HUES64 (cell line): ENCODE results near the gene GPX5.

ENCODE experiments used
- H3K27ac ChIP-seq: 2 replicates; pipeline ENCODE4 v1.7.0; 2013; ENCODE audit warnings: low read depth, low read length, inconsistent platforms
- H3K27me3 ChIP-seq: 2 replicates; pipeline ENCODE4 v1.6.1; 2013; ENCODE audit warnings: mild to moderate bottlenecking, low read length; ENCODE audit not compliant: insufficient read depth
- H3K36me3 ChIP-seq: 2 replicates; pipeline ENCODE4 v1.6.1; 2013; ENCODE audit warnings: mild to moderate bottlenecking, low read length; ENCODE audit not compliant: insufficient read depth
- H3K4me1 ChIP-seq: 2 replicates; pipeline ENCODE4 v1.6.1; 2013; ENCODE audit warnings: mild to moderate bottlenecking, low read length, moderate library complexity; ENCODE audit not compliant: insufficient read depth
- H3K4me3 ChIP-seq: 2 replicates; pipeline ENCODE4 v1.5.1; 2013; ENCODE audit warnings: mild to moderate bottlenecking, low read length, moderate library complexity
- H3K9ac ChIP-seq: 2 replicates; pipeline ENCODE4 v1.6.1; 2013; ENCODE audit warnings: mild to moderate bottlenecking, low read depth, low read length
- H3K9me3 ChIP-seq: 2 replicates; pipeline ENCODE4 v1.6.1; 2013; ENCODE audit warnings: low read depth, low read length; ENCODE audit not compliant: insufficient read depth
- WGBS: fragments of 150-250, 120-280 bp; methylation state at CpG from one replicate; pipeline ENCODE4 v1.1.7; 2013; ENCODE audit warnings: missing lambda C conversion rate; 5-methylcytosine and 5-hydroxymethylcytosine counted together

The GPX5 gene

GRCh38 chr6:28517964-28518363 lies 7.7 kb upstream of the GPX5 start:
- H3K27me3 ChIP-seq: peaks cover 3% of the 10 kb centered on the region; the same call in 1 of the 2 replicates
- no peaks in the 10 kb centered on the region for H3K4me1 ChIP-seq
- H3K27ac ChIP-seq: no peak overlapping the region
- H3K4me3 ChIP-seq: no peak overlapping the region
- 84% methylated on average over 2 of the region's 2 CpGs for WGBS
- H3K36me3 ChIP-seq: no peaks in the 10 kb centered on the region
- no peak overlapping the region for H3K9ac ChIP-seq
- no peaks in the 10 kb centered on the region for H3K9me3 ChIP-seq

- H3K27me3 ChIP-seq: no peaks in the 10 kb centered on the region
- H3K36me3 ChIP-seq: no peaks in the 10 kb centered on the region
- no peak overlapping the region for H3K4me3 ChIP-seq
- H3K4me1 ChIP-seq: peaks cover 7% of the 10 kb centered on the region; the same call in 1 of the 2 replicates
- no peak overlapping the region for H3K9ac ChIP-seq
- H3K27ac ChIP-seq: no peak overlapping the region
- no peaks in the 10 kb centered on the region for H3K9me3 ChIP-seq
Observed at GRCh38 chr6:28522594-28523240, 3.0 kb upstream of the GPX5 start.

GRCh38 chr6:28523241-28523622 lies 2.4 kb upstream of the GPX5 start:
- H3K27me3 ChIP-seq: no peaks in the 10 kb centered on the region
- peaks cover 7% of the 10 kb centered on the region; the same call in 1 of the 2 replicates for H3K4me1 ChIP-seq
- H3K4me3 ChIP-seq: no peak overlapping the region
- WGBS: 75% methylated on average over 3 of the region's 3 CpGs
- no peak overlapping the region for H3K9ac ChIP-seq
- H3K9me3 ChIP-seq: no peaks in the 10 kb centered on the region
- H3K27ac ChIP-seq: no peak overlapping the region
- no peaks in the 10 kb centered on the region for H3K36me3 ChIP-seq

- WGBS: 59% methylated on average over 1 of the region's 1 CpG
- peaks cover 7% of the 10 kb centered on the region; the same call in 1 of the 2 replicates for H3K4me1 ChIP-seq
- H3K9ac ChIP-seq: no peak overlapping the region
- no peaks in the 10 kb centered on the region for H3K27me3 ChIP-seq
- H3K4me3 ChIP-seq: no peak overlapping the region
- H3K27ac ChIP-seq: no peak overlapping the region
- no peaks in the 10 kb centered on the region for H3K9me3 ChIP-seq
- H3K36me3 ChIP-seq: no peaks in the 10 kb centered on the region
Observed at GRCh38 chr6:28530777-28531176, 5.1 kb downstream of the GPX5 start.

- no peaks in the 10 kb centered on the region for H3K36me3 ChIP-seq
- H3K4me3 ChIP-seq: no peak overlapping the region
- no peaks in the 10 kb centered on the region for H3K9me3 ChIP-seq
- H3K9ac ChIP-seq: no peak overlapping the region
- 60% methylated on average over 7 of the region's 7 CpGs for WGBS
- H3K27ac ChIP-seq: no peak overlapping the region
- peaks cover 7% of the 10 kb centered on the region; the same call in 1 of the 2 replicates for H3K4me1 ChIP-seq
- no peaks in the 10 kb centered on the region; the same call in 1 of the 2 replicates for H3K27me3 ChIP-seq
Observed at GRCh38 chr6:28531479-28532128, 5.9 kb downstream of the GPX5 start.

GRCh38 chr6:28534306-28534705 lies 8.6 kb downstream of the GPX5 start:
- Histone ChIP-seq H3K27me3 (no peaks in the 10 kb centered on the region; the same call in 1 of the 2 replicates), H3K9me3 (no peaks in the 10 kb centered on the region), H3K9ac (no peak overlapping the region), H3K4me3 (no peak overlapping the region), H3K36me3 (no peaks in the 10 kb centered on the region), H3K27ac (no peak overlapping the region), H3K4me1 (peaks cover 9% of the 10 kb centered on the region; the same call in 1 of the 2 replicates)
- WGBS: 86% methylated on average over 3 of the region's 3 CpGs

GRCh38 chr6:28534875-28535274 lies 9.2 kb downstream of the GPX5 start:
- no peak overlapping the region for H3K9ac ChIP-seq
- WGBS: 92% methylated on average over 2 of the region's 2 CpGs
- H3K27me3 ChIP-seq: no peaks in the 10 kb centered on the region; the same call in 1 of the 2 replicates
- peaks cover 9% of the 10 kb centered on the region; the same call in 1 of the 2 replicates for H3K4me1 ChIP-seq
- no peaks in the 10 kb centered on the region for H3K36me3 ChIP-seq
- H3K4me3 ChIP-seq: no peak overlapping the region
- H3K27ac ChIP-seq: no peak overlapping the region
- no peaks in the 10 kb centered on the region for H3K9me3 ChIP-seq

GRCh38 chr6:28537065-28537464 lies 11.4 kb downstream of the GPX5 start:
- Histone ChIP-seq H3K9ac (peak overlapping the region; percentile 94), H3K27ac (peak overlapping the region; percentile 47; the same call in 1 of the 2 replicates)
- 3% methylated on average over 17 of the region's 18 CpGs for WGBS

GRCh38 chr6:28537509-28538140 lies 11.9 kb downstream of the GPX5 start:
- Histone ChIP-seq H3K4me1 (peaks cover 3% of the 10 kb centered on the region; the same call in 1 of the 2 replicates), H3K27me3 (no peaks in the 10 kb centered on the region; the same call in 1 of the 2 replicates), H3K36me3 (no peaks in the 10 kb centered on the region), H3K9ac (peak overlapping the region; percentile 94), H3K27ac (no peak overlapping the region), H3K4me3 (peak overlapping the region; percentile 91), H3K9me3 (no peaks in the 10 kb centered on the region)
- 18% methylated on average over 22 of the region's 22 CpGs for WGBS

More at GRCh38 chr6:28537065-28537464, 11.4 kb downstream of the GPX5 start:
- Histone ChIP-seq H3K9me3 (no peaks in the 10 kb centered on the region), H3K27me3 (no peaks in the 10 kb centered on the region; the same call in 1 of the 2 replicates), H3K36me3 (no peaks in the 10 kb centered on the region), H3K4me1 (peaks cover 3% of the 10 kb centered on the region; the same call in 1 of the 2 replicates), H3K4me3 (peak overlapping the region; percentile 91)

GRCh38 chr6:28541996-28542395 lies 16.3 kb downstream of the GPX5 start:
- Histone ChIP-seq H3K4me1 (0 out of 2 replicates have a peak, but pooled peaks cover 3% of the 10 kb centered on the region), H3K9me3 (no peaks in the 10 kb centered on the region), H3K4me3 (peak overlapping the region; percentile 65), H3K9ac (peak overlapping the region; percentile 65), H3K36me3 (no peaks in the 10 kb centered on the region), H3K27me3 (no peaks in the 10 kb centered on the region), H3K27ac (peak overlapping the region; percentile 39; the same call in 1 of the 2 replicates)
- 79% methylated on average over 6 of the region's 7 CpGs for WGBS
